ENCODE results near the gene ERICH3.

Gene ERICH3

DNA sequence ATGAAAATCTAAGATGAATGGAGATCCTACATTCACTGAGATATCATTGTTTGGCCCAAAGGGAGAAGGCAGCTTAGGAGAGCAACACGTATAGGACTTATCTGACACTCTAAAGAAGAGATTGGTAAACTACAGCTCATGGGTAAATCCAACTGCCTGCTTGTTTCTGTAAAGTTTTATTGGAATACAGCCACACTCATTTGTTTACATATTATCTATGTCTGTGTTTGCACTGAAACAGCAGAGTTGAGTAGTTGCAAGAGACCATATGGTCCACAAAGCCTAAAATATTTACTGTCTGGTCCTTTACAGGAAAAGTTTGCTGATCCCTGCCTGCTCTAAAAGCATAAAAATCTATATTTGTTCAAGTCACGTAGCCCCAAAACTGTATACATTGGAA lies 146.9 kb downstream of the ERICH3 start:
- 33% methylated on average over 1 of the region's 2 CpGs for WGBS
- H3K4me1 ChIP-seq (ENCODE audit: control insufficient read depth, insufficient read depth, low read depth, low read length): peaks cover 2% of the 10 kb centered on the region

GRCh38 chr1:74523873-74524480 lies 149.6 kb downstream of the ERICH3 start:
- H3K4ac ChIP-seq (ENCODE audit: low read depth in 1 of 2, low read length in 2 of 2): no peak overlapping the region
- H2BK15ac ChIP-seq (ENCODE audit: low read depth, poor library complexity, severe bottlenecking): no peak overlapping the region
- no peak overlapping the region for H3K9ac ChIP-seq (ENCODE audit: low read length)
- H2BK12ac ChIP-seq (ENCODE audit: low read length in 2 of 2): no peak overlapping the region
- no peak overlapping the region for H2AFZ ChIP-seq (ENCODE audit: low read depth, low read length)
- H3K9me3 ChIP-seq (ENCODE audit: control insufficient read depth, low read length): no peaks in the 10 kb centered on the region
- H3K4me2 ChIP-seq (ENCODE audit: low read length, poor library complexity, severe bottlenecking): no peak overlapping the region
- H3K36me3 ChIP-seq (ENCODE audit: control insufficient read depth in 1 of 2, insufficient read depth in 2 of 2, low read depth in 1 of 2, low read length in 2 of 2): no peaks in the 10 kb centered on the region
- H3K18ac ChIP-seq (ENCODE audit: low read depth in 1 of 2, low read length in 2 of 2): no peak overlapping the region
- H3K4me3 ChIP-seq (ENCODE audit: insufficient read depth in 1 of 2, low read depth in 1 of 2, low read length in 2 of 2): no peak overlapping the region
- H2BK5ac ChIP-seq (ENCODE audit: low read depth, low read length, poor library complexity, severe bottlenecking): no peak overlapping the region
- no peak overlapping the region for H4K8ac ChIP-seq (ENCODE audit: low read length)
- 77% methylated on average over 2 of the region's 2 CpGs for whole genome bisulfite sequencing
- H2BK120ac ChIP-seq (ENCODE audit: low read depth, low read length): no peak overlapping the region
- H4K91ac ChIP-seq (ENCODE audit: low read length): no peak overlapping the region
- H3K79me1 ChIP-seq (replicated peaks; ENCODE audit: low read length, poor library complexity, severe bottlenecking): no peaks in the 10 kb centered on the region
- H2AK5ac ChIP-seq (ENCODE audit: low read length, severe bottlenecking): no peak overlapping the region
- no peak overlapping the region for H3K23ac ChIP-seq (ENCODE audit: low read length in 2 of 2)
- no peak for DNase-seq
- H3K27ac ChIP-seq (ENCODE audit: low read length, poor library complexity, severe bottlenecking): no peak overlapping the region
- H3K14ac ChIP-seq (ENCODE audit: low read length in 2 of 2): no peak overlapping the region
- H3K27me3 ChIP-seq (ENCODE audit: control insufficient read depth in 1 of 2, insufficient read depth in 1 of 2, low read length in 2 of 2): no peaks in the 10 kb centered on the region
- peaks cover 2% of the 10 kb centered on the region for H3K4me1 ChIP-seq (ENCODE audit: control insufficient read depth, insufficient read depth, low read depth, low read length)

More for the DNA sequence above, 146.9 kb downstream of the ERICH3 start:
- no peak overlapping the region for H3K23ac ChIP-seq (ENCODE audit: low read length in 2 of 2)
- H2BK15ac ChIP-seq (ENCODE audit: low read depth, poor library complexity, severe bottlenecking): no peak overlapping the region
- no peak overlapping the region for H3K4me2 ChIP-seq (ENCODE audit: low read length, poor library complexity, severe bottlenecking)
- no peaks in the 10 kb centered on the region for H3K9me3 ChIP-seq (ENCODE audit: control insufficient read depth, low read length)
- H3K18ac ChIP-seq (ENCODE audit: low read depth in 1 of 2, low read length in 2 of 2): no peak overlapping the region
- no peaks in the 10 kb centered on the region for H3K27me3 ChIP-seq (ENCODE audit: control insufficient read depth in 1 of 2, insufficient read depth in 1 of 2, low read length in 2 of 2)
- H4K8ac ChIP-seq (ENCODE audit: low read length): no peak overlapping the region
- H3K27ac ChIP-seq (ENCODE audit: low read length, poor library complexity, severe bottlenecking): no peak overlapping the region
- H2BK5ac ChIP-seq (ENCODE audit: low read depth, low read length, poor library complexity, severe bottlenecking): no peak overlapping the region
- H3K9ac ChIP-seq (ENCODE audit: low read length): no peak overlapping the region
- H3K79me1 ChIP-seq (replicated peaks; ENCODE audit: low read length, poor library complexity, severe bottlenecking): no peaks in the 10 kb centered on the region
- H3K14ac ChIP-seq (ENCODE audit: low read length in 2 of 2): no peak overlapping the region
- no peaks in the 10 kb centered on the region for H3K36me3 ChIP-seq (ENCODE audit: control insufficient read depth in 1 of 2, insufficient read depth in 2 of 2, low read depth in 1 of 2, low read length in 2 of 2)
- no peak overlapping the region for H2BK120ac ChIP-seq (ENCODE audit: low read depth, low read length)
- no peak overlapping the region for H3K4ac ChIP-seq (ENCODE audit: low read depth in 1 of 2, low read length in 2 of 2)
- H2BK12ac ChIP-seq (ENCODE audit: low read length in 2 of 2): no peak overlapping the region
- no peak overlapping the region for H2AK5ac ChIP-seq (ENCODE audit: low read length, severe bottlenecking)
- no peak overlapping the region for H4K91ac ChIP-seq (ENCODE audit: low read length)
- no peak overlapping the region for H3K4me3 ChIP-seq (ENCODE audit: insufficient read depth in 1 of 2, low read depth in 1 of 2, low read length in 2 of 2)
- DNase-seq: peak; percentile 3
- H2AFZ ChIP-seq (ENCODE audit: low read depth, low read length): no peak overlapping the region

GRCh38 chr1:74522148-74522547 lies 151.4 kb downstream of the ERICH3 start:
- no peaks in the 10 kb centered on the region for H3K4me1 ChIP-seq (ENCODE audit: control insufficient read depth, insufficient read depth, low read depth, low read length)
- no peak overlapping the region for H3K4ac ChIP-seq (ENCODE audit: low read depth in 1 of 2, low read length in 2 of 2)
- no peak overlapping the region for H2AFZ ChIP-seq (ENCODE audit: low read depth, low read length)
- no peaks in the 10 kb centered on the region for H3K36me3 ChIP-seq (ENCODE audit: control insufficient read depth in 1 of 2, insufficient read depth in 2 of 2, low read depth in 1 of 2, low read length in 2 of 2)
- H3K18ac ChIP-seq (ENCODE audit: low read depth in 1 of 2, low read length in 2 of 2): no peak overlapping the region
- no peak overlapping the region for H4K91ac ChIP-seq (ENCODE audit: low read length)
- H3K23ac ChIP-seq (ENCODE audit: low read length in 2 of 2): no peak overlapping the region
- no peak overlapping the region for H4K8ac ChIP-seq (ENCODE audit: low read length)
- H3K14ac ChIP-seq (ENCODE audit: low read length in 2 of 2): no peak overlapping the region
- DNase-seq: no peak
- H2BK15ac ChIP-seq (ENCODE audit: low read depth, poor library complexity, severe bottlenecking): no peak overlapping the region
- no peak overlapping the region for H3K4me2 ChIP-seq (ENCODE audit: low read length, poor library complexity, severe bottlenecking)
- H3K9me3 ChIP-seq (ENCODE audit: control insufficient read depth, low read length): no peaks in the 10 kb centered on the region
- no peak overlapping the region for H2BK120ac ChIP-seq (ENCODE audit: low read depth, low read length)
- no peak overlapping the region for H3K27ac ChIP-seq (ENCODE audit: low read length, poor library complexity, severe bottlenecking)
- H3K9ac ChIP-seq (ENCODE audit: low read length): no peak overlapping the region
- 40% methylated on average over 2 of the region's 4 CpGs for WGBS
- no peaks in the 10 kb centered on the region for H3K79me1 ChIP-seq (replicated peaks; ENCODE audit: low read length, poor library complexity, severe bottlenecking)
- H2BK12ac ChIP-seq (ENCODE audit: low read length in 2 of 2): no peak overlapping the region
- no peak overlapping the region for H2AK5ac ChIP-seq (ENCODE audit: low read length, severe bottlenecking)
- H3K27me3 ChIP-seq (ENCODE audit: control insufficient read depth in 1 of 2, insufficient read depth in 1 of 2, low read length in 2 of 2): no peaks in the 10 kb centered on the region
- H2BK5ac ChIP-seq (ENCODE audit: low read depth, low read length, poor library complexity, severe bottlenecking): no peak overlapping the region
- no peak overlapping the region for H3K4me3 ChIP-seq (ENCODE audit: insufficient read depth in 1 of 2, low read depth in 1 of 2, low read length in 2 of 2)

All from mesenchymal stem cell (in vitro differentiated cells and primary cell).